PC-9 (cell line): ENCODE data around the gene SORCS2.

Experiments
- CTCF ChIP-seq: fragments of 200-600 bp; sonication (generic); conservative IDR thresholded peaks from 2 replicates; pipeline ENCODE4 v1.6.1; 2017; ENCODE audit warnings: mixed run types, antibody characterized with exemption, mild to moderate bottlenecking, moderate library complexity
- EZH2 ChIP-seq: fragments of 200-600 bp; sonication (generic); IDR thresholded peaks from 2 replicates; pipeline ENCODE4 v1.8.0; 2017; ENCODE audit warnings: antibody characterized with exemption, low read depth

GRCh38 chr4:7510538-7510937, 318.2 kb downstream of the SORCS2 start:
- TF ChIP-seq CTCF: no peak
- no peak for TF ChIP-seq EZH2
